Endothelial cell of umbilical vein (primary cell): ENCODE measurements around the gene NTNG1. TPM values are rescaled to one million over a fixed set of nuclear protein-coding genes. Genes with fewer than 3 reads are reported as not detected.

Source experiments
- BruUV-seq: library from RNA; stranded (reverse); fragments of 400-500 nt; replicated peaks from 2 replicates; lab custom pipeline; 2021; lab: Mats Ljungman, UMichigan
- CTCF ChIA-PET: fragments of 300-600, 350-600 bp; sonication (Branson Sonifier 250); formaldehyde crosslinking; loops from one replicate; lab custom pipeline; 2021; ENCODE audit warnings: antibody characterized with exemption, inconsistent platforms; lab: Charles Lee
- POLR2A ChIA-PET: fragments of 300-600, 350-600 bp; sonication (Branson Sonifier 250); formaldehyde crosslinking; loops from one replicate; lab custom pipeline; 2021; ENCODE audit warnings: antibody characterized with exemption, inconsistent platforms; lab: Charles Lee
- DNase-seq: peaks from one replicate; pipeline ENCODE4 v3.0.0-alpha.2; 2011; ENCODE audit warnings: low read depth, low spot score
- FAIRE-seq: peaks from 2 replicates; lab custom pipeline; 2011; peaks lifted over from hg19 to GRCh38; lab: Jason Lieb, UNC
- H2AFZ ChIP-seq: 2 replicates; pipeline ENCODE4 v1.6.0; 2012; ENCODE audit warnings: low read depth, low read length, control low read depth, inconsistent platforms
- H3K27ac ChIP-seq: 2 replicates; pipeline ENCODE4 v1.5.1; 2011; ENCODE audit warnings: low read depth, mild to moderate bottlenecking, control low read depth, low read length, moderate library complexity; ENCODE audit not compliant: insufficient read depth
- H3K27me3 ChIP-seq, 2 experiments: 2 replicates each; pipeline versions ENCODE4 v1.6.0 to v1.6.1; 2011; ENCODE audit warnings: low read length in 2 of 2, mixed read lengths in 1 of 2; ENCODE audit not compliant: control insufficient read depth in 2 of 2, insufficient read depth in 2 of 2
- H3K36me3 ChIP-seq, 2 experiments: 2 replicates in 1 of 2; 3 replicates in 1 of 2; pipeline ENCODE4 v1.5.1; 2011; ENCODE audit warnings: low read length in 2 of 2, mild to moderate bottlenecking in 1 of 2, moderate library complexity in 1 of 2; ENCODE audit not compliant: control insufficient read depth in 2 of 2, insufficient read depth in 2 of 2; ENCODE audit errors: extremely low read depth in 1 of 2
- H3K4me1 ChIP-seq: 3 replicates; pipeline ENCODE4 v1.5.1; 2011; ENCODE audit warnings: mild to moderate bottlenecking, low read length; ENCODE audit not compliant: control insufficient read depth, insufficient read depth; ENCODE audit errors: extremely low read depth
- H3K4me2 ChIP-seq: 2 replicates; pipeline ENCODE4 v1.6.1; 2011; ENCODE audit warnings: low read length, control low read depth, mixed read lengths; ENCODE audit not compliant: insufficient read depth
- H3K4me3 ChIP-seq, 3 experiments: fragments of 200-600 bp in 1 of 3; sonication (generic), shearing (Covaris generic) in 1 of 3; replicated peaks in 1 of 3; 2 replicates each; pipeline ENCODE4 v1.5.1; 2011 to 2016; ENCODE audit warnings: control low read depth in 3 of 3, low read length in 3 of 3, mild to moderate bottlenecking in 2 of 3, inconsistent platforms in 1 of 3, low read depth in 1 of 3, moderate library complexity in 1 of 3; ENCODE audit not compliant: insufficient read depth in 1 of 3
- H3K79me2 ChIP-seq: 2 replicates; pipeline ENCODE4 v1.6.0; 2012; ENCODE audit warnings: low read length, inconsistent platforms; ENCODE audit not compliant: control insufficient read depth, insufficient read depth
- H3K9ac ChIP-seq: replicated peaks from 2 replicates; pipeline ENCODE3; 2011; ENCODE audit warnings: low read length, control low read depth; ENCODE audit not compliant: insufficient read depth; ENCODE audit errors: extremely low read depth
- H3K9me1 ChIP-seq: replicated peaks from 3 replicates; pipeline ENCODE4 v1.6.0; 2011; ENCODE audit warnings: mild to moderate bottlenecking, low read length; ENCODE audit not compliant: control insufficient read depth, insufficient read depth; ENCODE audit errors: extremely low read depth
- H3K9me3 ChIP-seq: replicated peaks from 2 replicates; pipeline ENCODE4 v1.5.1; 2012; ENCODE audit warnings: low read length, inconsistent platforms; ENCODE audit not compliant: control insufficient read depth, insufficient read depth
- H4K20me1 ChIP-seq: replicated peaks from 2 replicates; pipeline ENCODE3; 2011; ENCODE audit warnings: mild to moderate bottlenecking, low read length; ENCODE audit not compliant: control insufficient read depth, insufficient read depth; ENCODE audit errors: extremely low read depth
- EZH2 ChIP-seq: IDR thresholded peaks from 2 replicates; pipeline ENCODE4 v1.6.1; 2012; ENCODE audit warnings: borderline replicate concordance, low read depth, mild to moderate bottlenecking, moderate library complexity, low read length, inconsistent platforms; ENCODE audit not compliant: severe bottlenecking
- FOS ChIP-seq: IDR thresholded peaks from 2 replicates; pipeline ENCODE4 v1.6.1; 2011; ENCODE audit warnings: mild to moderate bottlenecking, low read length, moderate library complexity, borderline replicate concordance; ENCODE audit not compliant: insufficient read depth
- GATA2 ChIP-seq: IDR thresholded peaks from 2 replicates; pipeline ENCODE4 v1.7.0; 2011; ENCODE audit warnings: low read depth, mild to moderate bottlenecking, moderate library complexity, mixed read lengths, low read length; ENCODE audit not compliant: insufficient read length, insufficient read depth
- JUN ChIP-seq: IDR thresholded peaks from 2 replicates; pipeline ENCODE4 v1.6.1; 2011; ENCODE audit warnings: borderline replicate concordance, low read depth; ENCODE audit not compliant: insufficient read length, insufficient read depth
- MYC ChIP-seq: IDR thresholded peaks from one replicate; pipeline ENCODE4 v1.6.1; 2011; ENCODE audit warnings: mild to moderate bottlenecking, low read depth, low read length
- POLR2A ChIP-seq: IDR thresholded peaks from 2 replicates; pipeline ENCODE4 v1.6.1; 2012; ENCODE audit warnings: low read depth, mild to moderate bottlenecking, control low read depth, low read length
- POLR2AphosphoS5 ChIP-seq: IDR thresholded peaks from 2 replicates; pipeline ENCODE4 v1.6.1; 2012; ENCODE audit warnings: low read depth, mild to moderate bottlenecking, control low read depth, low read length, moderate library complexity; ENCODE audit not compliant: insufficient read depth
- dilution Hi-C: fragments of 300-500 bp; cut with MboI; formaldehyde crosslinking; loops from one replicate; pipeline ENCODE4 v1.15.0; 2019; ENCODE audit warnings: low sequenced_read_pairs; ENCODE audit not compliant: extremely low pct_ligation_motif_present
- intact Hi-C: fragments of 100-400 bp; cut with micrococcal nuclease; formaldehyde crosslinking; loops from one replicate; pipeline ENCODE4 v1.10.0; 2022
- polyA plus RNA-seq, 4 experiments: library from polyadenylated mRNA; depleted of rRNA in 3 of 4; stranded (reverse) in 3 of 4; unstranded in 1 of 4; fragments of >200 nt; gene quantifications; 2 replicates each; pipeline versions ENCODE4 v1.2.1 to v1.2.3, GENCODE V29; 2011 to 2012; ENCODE audit warnings: missing spikeins in 1 of 4
- total RNA-seq: library from RNA; stranded (reverse); gene quantifications from 2 replicates; pipeline ENCODE4 v1.2.3, GENCODE V29; 2021
- TF ChIP-seq, protein P1 (sequence below): IDR thresholded peaks from 2 replicates; pipeline ENCODE4 v1.6.1; 2011; ENCODE audit not compliant: insufficient read depth, insufficient read length
- TF ChIP-seq, protein P2 (sequence below), 2 donors: IDR thresholded peaks; 1 replicate in 1 of 2; 2 replicates in 1 of 2; pipeline ENCODE4 v1.5.1; 2011; ENCODE audit warnings: low read length in 2 of 2, mild to moderate bottlenecking in 2 of 2, moderate library complexity in 2 of 2, control low read depth in 1 of 2, inconsistent platforms in 1 of 2, low read depth in 1 of 2; ENCODE audit not compliant: insufficient read depth in 1 of 2; ENCODE audit errors: extremely low read depth in 1 of 2

Gene NTNG1
- total and polyA plus RNA-seq, 2 donors (not counting 3 experiments of a cell fraction or from before 2014, with no cell fraction given) = not detected

- no peaks in the 10 kb centered on the region for H3K4me1 ChIP-seq
- intact Hi-C loops = no loop called here
- H2AFZ ChIP-seq = no peak overlapping the region
- no peaks in the 10 kb centered on the region for H3K9me3 ChIP-seq
- no peak overlapping the region for H3K27ac ChIP-seq
- FAIRE-seq = no peak
- CTCF ChIA-PET = no interaction called here
- no peaks in the 10 kb centered on the region for H3K79me2 ChIP-seq
- TF ChIP-seq JUN (no peak), EZH2 (no peak), POLR2AphosphoS5 (no peak), FOS (no peak), MYC (no peak), POLR2A (no peak), GATA2 (no peak)
- TF ChIP-seq, protein P1, sequence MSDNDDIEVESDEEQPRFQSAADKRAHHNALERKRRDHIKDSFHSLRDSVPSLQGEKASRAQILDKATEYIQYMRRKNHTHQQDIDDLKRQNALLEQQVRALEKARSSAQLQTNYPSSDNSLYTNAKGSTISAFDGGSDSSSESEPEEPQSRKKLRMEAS = no peak
- TF ChIP-seq, protein P2, sequence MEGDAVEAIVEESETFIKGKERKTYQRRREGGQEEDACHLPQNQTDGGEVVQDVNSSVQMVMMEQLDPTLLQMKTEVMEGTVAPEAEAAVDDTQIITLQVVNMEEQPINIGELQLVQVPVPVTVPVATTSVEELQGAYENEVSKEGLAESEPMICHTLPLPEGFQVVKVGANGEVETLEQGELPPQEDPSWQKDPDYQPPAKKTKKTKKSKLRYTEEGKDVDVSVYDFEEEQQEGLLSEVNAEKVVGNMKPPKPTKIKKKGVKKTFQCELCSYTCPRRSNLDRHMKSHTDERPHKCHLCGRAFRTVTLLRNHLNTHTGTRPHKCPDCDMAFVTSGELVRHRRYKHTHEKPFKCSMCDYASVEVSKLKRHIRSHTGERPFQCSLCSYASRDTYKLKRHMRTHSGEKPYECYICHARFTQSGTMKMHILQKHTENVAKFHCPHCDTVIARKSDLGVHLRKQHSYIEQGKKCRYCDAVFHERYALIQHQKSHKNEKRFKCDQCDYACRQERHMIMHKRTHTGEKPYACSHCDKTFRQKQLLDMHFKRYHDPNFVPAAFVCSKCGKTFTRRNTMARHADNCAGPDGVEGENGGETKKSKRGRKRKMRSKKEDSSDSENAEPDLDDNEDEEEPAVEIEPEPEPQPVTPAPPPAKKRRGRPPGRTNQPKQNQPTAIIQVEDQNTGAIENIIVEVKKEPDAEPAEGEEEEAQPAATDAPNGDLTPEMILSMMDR (IDR thresholded peaks at IDR 0.05; ENCODE audit: extremely low read depth in 1 of 2, insufficient read depth in 1 of 2, low read depth in 1 of 2, low read length in 2 of 2) = no peak
- H4K20me1 ChIP-seq = no peaks in the 10 kb centered on the region
- no peaks in the 10 kb centered on the region for H3K9me1 ChIP-seq
- no peak overlapping the region for H3K4me2 ChIP-seq
- H3K27me3 ChIP-seq = no peaks in the 10 kb centered on the region
- H3K9ac ChIP-seq = no peak overlapping the region
- H3K36me3 ChIP-seq = no peaks in the 10 kb centered on the region
- POLR2A ChIA-PET = no interaction called here
- H3K4me3 ChIP-seq = no peak overlapping the region
- dilution Hi-C loops = no loop called here
- no TSS peak for BruUV-seq
- DNase-seq = no peak
These were observed 34.5 kb downstream of the NTNG1 start for GRCh38 chr1:107175102-107175909.
